Measurements from ENCODE around the gene SLC39A10.

DNA sequence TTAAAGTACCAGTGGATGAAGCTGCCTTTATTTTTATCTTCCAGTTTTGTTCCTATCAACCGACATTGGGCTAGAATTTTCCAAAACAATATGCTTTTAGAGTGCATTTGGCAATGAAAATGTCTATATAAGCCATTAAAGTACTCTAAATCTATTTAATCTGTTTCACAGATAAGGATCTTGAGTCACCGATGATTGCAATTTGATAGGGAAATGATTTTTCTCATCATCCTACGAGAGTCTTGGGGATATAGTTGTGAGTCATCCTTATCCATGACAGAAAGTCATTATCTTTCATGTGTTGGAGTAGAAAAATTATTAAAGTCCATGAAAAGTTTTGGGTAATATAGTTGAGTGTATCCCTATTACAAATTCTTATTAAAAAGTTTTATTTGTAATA lies 26.1 kb downstream of the SLC39A10 start:
- TF ChIP-seq, protein P1, sequence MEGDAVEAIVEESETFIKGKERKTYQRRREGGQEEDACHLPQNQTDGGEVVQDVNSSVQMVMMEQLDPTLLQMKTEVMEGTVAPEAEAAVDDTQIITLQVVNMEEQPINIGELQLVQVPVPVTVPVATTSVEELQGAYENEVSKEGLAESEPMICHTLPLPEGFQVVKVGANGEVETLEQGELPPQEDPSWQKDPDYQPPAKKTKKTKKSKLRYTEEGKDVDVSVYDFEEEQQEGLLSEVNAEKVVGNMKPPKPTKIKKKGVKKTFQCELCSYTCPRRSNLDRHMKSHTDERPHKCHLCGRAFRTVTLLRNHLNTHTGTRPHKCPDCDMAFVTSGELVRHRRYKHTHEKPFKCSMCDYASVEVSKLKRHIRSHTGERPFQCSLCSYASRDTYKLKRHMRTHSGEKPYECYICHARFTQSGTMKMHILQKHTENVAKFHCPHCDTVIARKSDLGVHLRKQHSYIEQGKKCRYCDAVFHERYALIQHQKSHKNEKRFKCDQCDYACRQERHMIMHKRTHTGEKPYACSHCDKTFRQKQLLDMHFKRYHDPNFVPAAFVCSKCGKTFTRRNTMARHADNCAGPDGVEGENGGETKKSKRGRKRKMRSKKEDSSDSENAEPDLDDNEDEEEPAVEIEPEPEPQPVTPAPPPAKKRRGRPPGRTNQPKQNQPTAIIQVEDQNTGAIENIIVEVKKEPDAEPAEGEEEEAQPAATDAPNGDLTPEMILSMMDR (IDR thresholded peaks at IDR 0.05 in 4 of 5, conservative IDR thresholded peaks at IDR 0.05 in 1 of 5), result no peak
- TF ChIP-seq POLR2A (IDR thresholded peaks at IDR 0.05), result no peak
